Mammary epithelial cell (primary cell): ENCODE results near the gene CIDEC.

Experiments
- EZH2 ChIP-seq: IDR thresholded peaks from 2 replicates; pipeline ENCODE4 v1.6.1; 2012; ENCODE audit warnings: low read length, inconsistent platforms, borderline replicate concordance
- TF ChIP-seq, protein P1 (sequence below), 2 donors: IDR thresholded peaks in 1 of 2; conservative IDR thresholded peaks in 1 of 2; 2 replicates each; pipeline ENCODE4 v1.5.1; 2011 to 2012; ENCODE audit warnings: inconsistent platforms in 2 of 2, low read length in 2 of 2, mild to moderate bottlenecking in 2 of 2, control low read depth in 1 of 2, low read depth in 1 of 2; ENCODE audit not compliant: insufficient read depth in 1 of 2; ENCODE audit errors: extremely low read depth in 1 of 2

GRCh38 chr3:9901967-9902366 lies 21.9 kb upstream of the CIDEC start:
- TF ChIP-seq, protein P1, sequence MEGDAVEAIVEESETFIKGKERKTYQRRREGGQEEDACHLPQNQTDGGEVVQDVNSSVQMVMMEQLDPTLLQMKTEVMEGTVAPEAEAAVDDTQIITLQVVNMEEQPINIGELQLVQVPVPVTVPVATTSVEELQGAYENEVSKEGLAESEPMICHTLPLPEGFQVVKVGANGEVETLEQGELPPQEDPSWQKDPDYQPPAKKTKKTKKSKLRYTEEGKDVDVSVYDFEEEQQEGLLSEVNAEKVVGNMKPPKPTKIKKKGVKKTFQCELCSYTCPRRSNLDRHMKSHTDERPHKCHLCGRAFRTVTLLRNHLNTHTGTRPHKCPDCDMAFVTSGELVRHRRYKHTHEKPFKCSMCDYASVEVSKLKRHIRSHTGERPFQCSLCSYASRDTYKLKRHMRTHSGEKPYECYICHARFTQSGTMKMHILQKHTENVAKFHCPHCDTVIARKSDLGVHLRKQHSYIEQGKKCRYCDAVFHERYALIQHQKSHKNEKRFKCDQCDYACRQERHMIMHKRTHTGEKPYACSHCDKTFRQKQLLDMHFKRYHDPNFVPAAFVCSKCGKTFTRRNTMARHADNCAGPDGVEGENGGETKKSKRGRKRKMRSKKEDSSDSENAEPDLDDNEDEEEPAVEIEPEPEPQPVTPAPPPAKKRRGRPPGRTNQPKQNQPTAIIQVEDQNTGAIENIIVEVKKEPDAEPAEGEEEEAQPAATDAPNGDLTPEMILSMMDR (conservative IDR thresholded peaks at IDR 0.05 in 1 of 2, IDR thresholded peaks at IDR 0.05 in 1 of 2; ENCODE audit: extremely low read depth in 1 of 2, insufficient read depth in 1 of 2, low read depth in 1 of 2, low read length in 2 of 2), result no peak
- no peak for TF ChIP-seq EZH2
